Endothelial cell of umbilical vein (primary cell): ENCODE results near the gene FAM32A.

Experiments used
- FOS ChIP-seq: IDR thresholded peaks from 2 replicates; pipeline ENCODE4 v1.6.1; 2011; ENCODE audit warnings: mild to moderate bottlenecking, low read length, moderate library complexity, borderline replicate concordance; ENCODE audit not compliant: insufficient read depth
- POLR2A ChIP-seq: IDR thresholded peaks from 2 replicates; pipeline ENCODE4 v1.6.1; 2012; ENCODE audit warnings: low read depth, mild to moderate bottlenecking, control low read depth, low read length
- TF ChIP-seq, protein P1 (sequence below), 2 donors: IDR thresholded peaks; 1 replicate in 1 of 2; 2 replicates in 1 of 2; pipeline ENCODE4 v1.5.1; 2011; ENCODE audit warnings: low read length in 2 of 2, mild to moderate bottlenecking in 2 of 2, moderate library complexity in 2 of 2, control low read depth in 1 of 2, inconsistent platforms in 1 of 2, low read depth in 1 of 2; ENCODE audit not compliant: insufficient read depth in 1 of 2; ENCODE audit errors: extremely low read depth in 1 of 2

DNA sequence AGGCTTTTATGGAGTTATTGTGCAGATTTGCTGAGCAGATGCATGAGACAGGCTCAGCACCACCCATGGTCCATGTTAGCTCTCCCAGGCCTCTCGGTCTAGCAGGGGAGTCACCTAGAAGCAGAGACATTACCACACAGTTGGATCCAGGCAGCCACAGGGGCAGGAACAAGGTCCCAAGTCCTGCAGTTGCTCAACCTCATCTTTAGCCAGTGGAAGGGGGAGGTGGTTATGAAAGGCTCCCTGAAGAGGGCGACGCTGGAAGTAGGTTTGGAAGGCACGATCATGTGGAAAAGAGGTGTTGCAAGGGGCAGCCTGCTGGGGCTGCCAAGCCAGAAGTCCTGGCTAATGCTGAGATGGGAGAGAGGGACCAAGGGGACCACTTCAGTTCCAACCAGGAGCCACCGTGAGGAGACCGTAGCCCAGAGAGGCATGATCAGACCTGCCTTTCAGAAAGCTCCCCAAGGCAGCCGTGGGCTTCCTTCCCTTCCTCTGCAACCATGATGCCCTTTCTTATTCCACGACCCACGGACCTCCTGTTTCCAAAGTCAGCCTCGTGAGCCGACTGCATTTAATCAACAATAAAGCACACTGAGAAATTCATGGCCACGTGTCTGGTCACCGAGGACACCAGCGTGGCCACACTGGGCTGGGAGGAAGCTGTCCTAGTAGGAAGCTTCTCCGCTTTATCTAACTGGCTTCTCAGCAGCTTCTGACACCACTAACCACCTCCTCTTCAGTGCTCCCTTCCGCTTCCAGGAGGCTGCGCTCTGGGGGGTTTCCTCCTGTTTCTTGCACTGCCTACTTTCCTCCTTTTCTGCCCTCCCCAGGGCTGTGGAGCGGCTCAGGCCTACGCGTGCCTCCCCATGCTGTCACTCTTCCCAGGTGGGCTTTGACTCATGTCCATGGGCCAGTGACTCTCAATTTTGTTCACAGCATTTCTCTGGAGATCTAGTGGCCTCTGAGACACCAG lies 15.1 kb downstream of the FAM32A start:
- TF ChIP-seq, protein P1, sequence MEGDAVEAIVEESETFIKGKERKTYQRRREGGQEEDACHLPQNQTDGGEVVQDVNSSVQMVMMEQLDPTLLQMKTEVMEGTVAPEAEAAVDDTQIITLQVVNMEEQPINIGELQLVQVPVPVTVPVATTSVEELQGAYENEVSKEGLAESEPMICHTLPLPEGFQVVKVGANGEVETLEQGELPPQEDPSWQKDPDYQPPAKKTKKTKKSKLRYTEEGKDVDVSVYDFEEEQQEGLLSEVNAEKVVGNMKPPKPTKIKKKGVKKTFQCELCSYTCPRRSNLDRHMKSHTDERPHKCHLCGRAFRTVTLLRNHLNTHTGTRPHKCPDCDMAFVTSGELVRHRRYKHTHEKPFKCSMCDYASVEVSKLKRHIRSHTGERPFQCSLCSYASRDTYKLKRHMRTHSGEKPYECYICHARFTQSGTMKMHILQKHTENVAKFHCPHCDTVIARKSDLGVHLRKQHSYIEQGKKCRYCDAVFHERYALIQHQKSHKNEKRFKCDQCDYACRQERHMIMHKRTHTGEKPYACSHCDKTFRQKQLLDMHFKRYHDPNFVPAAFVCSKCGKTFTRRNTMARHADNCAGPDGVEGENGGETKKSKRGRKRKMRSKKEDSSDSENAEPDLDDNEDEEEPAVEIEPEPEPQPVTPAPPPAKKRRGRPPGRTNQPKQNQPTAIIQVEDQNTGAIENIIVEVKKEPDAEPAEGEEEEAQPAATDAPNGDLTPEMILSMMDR (IDR thresholded peaks at IDR 0.05; ENCODE audit: extremely low read depth in 1 of 2, insufficient read depth in 1 of 2, low read depth in 1 of 2, low read length in 2 of 2), result no peak
- TF ChIP-seq POLR2A (no peak), FOS (no peak)
